ENCODE measurements around the gene ZNF423.

ZNF423 gene

GRCh38 chr16:49749816-49750215, 106.1 kb downstream of the ZNF423 start:
- H3K9me3 ChIP-seq (ENCODE audit: insufficient read depth, low read depth, low read length) = no peaks in the 10 kb centered on the region
- no peaks in the 10 kb centered on the region for H3K36me3 ChIP-seq (ENCODE audit: insufficient read depth, low read length)
- no peaks in the 10 kb centered on the region for H3K27me3 ChIP-seq (ENCODE audit: insufficient read depth, low read length)
- no peak overlapping the region for H3K9ac ChIP-seq (ENCODE audit: low read depth, low read length)
- H3K4me1 ChIP-seq (ENCODE audit: insufficient read depth, low read length) = peaks cover 33% of the 10 kb centered on the region
- no peak overlapping the region for H3K4me3 ChIP-seq (ENCODE audit: low read length)
- H3K27ac ChIP-seq (ENCODE audit: low read depth, low read length) = no peak overlapping the region
- 30% methylated on average over 9 of the region's 9 CpGs for WGBS

DNA sequence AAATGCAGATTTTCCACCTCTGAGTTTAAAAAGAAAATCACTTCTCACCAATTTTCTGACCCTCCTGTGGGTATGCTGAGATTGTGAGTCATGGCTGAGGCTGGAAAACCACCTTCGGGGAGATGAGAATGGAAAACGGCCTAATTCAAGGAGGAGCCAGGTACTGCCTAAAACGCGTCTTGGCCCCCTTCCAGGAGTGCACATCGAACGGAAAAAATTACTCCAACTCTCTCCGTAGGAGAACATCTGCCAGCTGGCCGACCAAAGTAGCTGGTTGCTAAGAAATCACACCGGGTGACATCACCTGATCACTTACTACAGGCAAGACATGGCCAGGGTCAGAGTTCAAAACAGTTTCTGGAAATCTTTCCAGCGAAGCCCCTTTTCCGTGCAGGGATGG, 107.6 kb downstream of the ZNF423 start:
- H3K9ac ChIP-seq (ENCODE audit: low read depth, low read length) = no peak overlapping the region
- no peaks in the 10 kb centered on the region for H3K27me3 ChIP-seq (ENCODE audit: insufficient read depth, low read length)
- H3K27ac ChIP-seq (ENCODE audit: low read depth, low read length) = no peak overlapping the region
- peaks cover 23% of the 10 kb centered on the region for H3K4me1 ChIP-seq (ENCODE audit: insufficient read depth, low read length)
- no peaks in the 10 kb centered on the region for H3K36me3 ChIP-seq (ENCODE audit: insufficient read depth, low read length)
- H3K9me3 ChIP-seq (ENCODE audit: insufficient read depth, low read depth, low read length) = no peaks in the 10 kb centered on the region
- no peak overlapping the region for H3K4me3 ChIP-seq (ENCODE audit: low read length)
- 88% methylated on average over 11 of the region's 11 CpGs for WGBS

DNA sequence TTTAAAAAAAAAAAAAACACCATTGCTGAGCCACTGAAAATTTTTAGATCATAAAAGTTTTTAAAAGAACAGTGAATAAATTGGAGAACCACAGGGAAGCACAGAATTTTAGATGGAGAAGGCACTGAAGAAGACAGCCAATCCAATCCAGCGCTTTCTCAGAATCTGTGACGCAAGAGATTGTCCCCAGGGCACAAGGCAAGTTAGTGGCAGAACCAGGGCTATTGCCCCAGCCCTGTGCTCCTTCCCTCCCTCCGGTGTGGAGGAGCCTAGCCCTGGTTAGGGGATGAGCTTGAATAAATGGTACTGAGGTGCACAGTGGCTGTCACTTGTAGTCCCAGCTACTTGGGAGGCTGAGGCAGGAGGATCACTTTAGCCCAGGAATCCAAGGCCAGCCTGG, 108.3 kb downstream of the ZNF423 start:
- 94% methylated on average over 3 of the region's 3 CpGs for WGBS
- Histone ChIP-seq H3K9ac (ENCODE audit: low read depth, low read length) (no peak overlapping the region), H3K36me3 (ENCODE audit: insufficient read depth, low read length) (no peaks in the 10 kb centered on the region), H3K4me1 (ENCODE audit: insufficient read depth, low read length) (peaks cover 23% of the 10 kb centered on the region), H3K9me3 (ENCODE audit: insufficient read depth, low read depth, low read length) (no peaks in the 10 kb centered on the region), H3K27me3 (ENCODE audit: insufficient read depth, low read length) (no peaks in the 10 kb centered on the region), H3K27ac (ENCODE audit: low read depth, low read length) (no peak overlapping the region), H3K4me3 (ENCODE audit: low read length) (no peak overlapping the region)

DNA sequence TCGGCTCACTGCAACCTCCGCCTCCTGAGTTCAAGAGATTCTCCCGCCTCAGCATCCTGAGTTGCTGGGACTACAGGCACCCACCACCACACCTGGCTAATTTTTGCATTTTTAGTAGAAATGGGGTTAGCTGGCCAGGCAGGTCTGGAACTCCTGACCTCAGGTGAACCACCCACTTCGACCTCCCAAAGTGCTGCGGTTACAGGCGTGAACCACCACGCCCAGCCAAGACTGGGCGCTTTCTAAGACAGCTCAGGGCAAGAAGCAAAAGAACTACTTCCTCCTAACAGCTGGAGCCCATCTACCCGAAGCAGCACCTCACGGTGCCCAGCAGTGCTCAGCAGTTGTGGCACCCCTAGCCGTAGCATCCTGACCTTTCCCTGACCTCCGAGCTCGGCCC, 109.4 kb downstream of the ZNF423 start:
- no peaks in the 10 kb centered on the region for H3K9me3 ChIP-seq (ENCODE audit: insufficient read depth, low read depth, low read length)
- no peak overlapping the region for H3K27ac ChIP-seq (ENCODE audit: low read depth, low read length)
- H3K9ac ChIP-seq (ENCODE audit: low read depth, low read length) = no peak overlapping the region
- peaks cover 23% of the 10 kb centered on the region for H3K4me1 ChIP-seq (ENCODE audit: insufficient read depth, low read length)
- no peak overlapping the region for H3K4me3 ChIP-seq (ENCODE audit: low read length)
- 93% methylated on average over 13 of the region's 13 CpGs for WGBS
- H3K27me3 ChIP-seq (ENCODE audit: insufficient read depth, low read length) = no peaks in the 10 kb centered on the region
- H3K36me3 ChIP-seq (ENCODE audit: insufficient read depth, low read length) = no peaks in the 10 kb centered on the region

DNA sequence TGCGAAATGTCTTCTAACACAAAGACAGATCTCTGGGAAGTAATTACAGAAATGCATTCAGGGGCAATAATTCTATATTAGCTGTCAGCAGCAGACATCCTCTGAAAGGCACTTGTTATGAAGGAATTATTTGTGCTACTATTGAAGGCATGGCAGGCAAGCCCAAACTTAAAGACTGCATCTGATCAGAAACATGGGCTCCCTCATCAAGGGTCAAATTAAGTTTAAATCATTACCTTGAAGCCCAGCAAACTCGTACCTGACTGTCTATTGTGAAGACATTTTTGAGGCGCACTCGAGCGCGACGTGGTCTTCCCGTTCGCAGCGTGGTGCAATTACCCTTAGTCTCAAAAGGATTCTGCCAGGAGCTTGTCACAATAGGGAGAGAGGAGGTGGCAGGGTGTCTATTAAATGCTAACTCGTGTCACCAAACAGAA, 110.6 kb downstream of the ZNF423 start:
- H3K4me1 ChIP-seq (ENCODE audit: insufficient read depth, low read length) = peaks cover 16% of the 10 kb centered on the region
- no peaks in the 10 kb centered on the region for H3K27me3 ChIP-seq (ENCODE audit: insufficient read depth, low read length)
- 95% methylated on average over 11 of the region's 11 CpGs for WGBS
- H3K9me3 ChIP-seq (ENCODE audit: insufficient read depth, low read depth, low read length) = no peaks in the 10 kb centered on the region
- no peak overlapping the region for H3K27ac ChIP-seq (ENCODE audit: low read depth, low read length)
- no peak overlapping the region for H3K9ac ChIP-seq (ENCODE audit: low read depth, low read length)
- no peak overlapping the region for H3K4me3 ChIP-seq (ENCODE audit: low read length)
- no peaks in the 10 kb centered on the region for H3K36me3 ChIP-seq (ENCODE audit: insufficient read depth, low read length)

DNA sequence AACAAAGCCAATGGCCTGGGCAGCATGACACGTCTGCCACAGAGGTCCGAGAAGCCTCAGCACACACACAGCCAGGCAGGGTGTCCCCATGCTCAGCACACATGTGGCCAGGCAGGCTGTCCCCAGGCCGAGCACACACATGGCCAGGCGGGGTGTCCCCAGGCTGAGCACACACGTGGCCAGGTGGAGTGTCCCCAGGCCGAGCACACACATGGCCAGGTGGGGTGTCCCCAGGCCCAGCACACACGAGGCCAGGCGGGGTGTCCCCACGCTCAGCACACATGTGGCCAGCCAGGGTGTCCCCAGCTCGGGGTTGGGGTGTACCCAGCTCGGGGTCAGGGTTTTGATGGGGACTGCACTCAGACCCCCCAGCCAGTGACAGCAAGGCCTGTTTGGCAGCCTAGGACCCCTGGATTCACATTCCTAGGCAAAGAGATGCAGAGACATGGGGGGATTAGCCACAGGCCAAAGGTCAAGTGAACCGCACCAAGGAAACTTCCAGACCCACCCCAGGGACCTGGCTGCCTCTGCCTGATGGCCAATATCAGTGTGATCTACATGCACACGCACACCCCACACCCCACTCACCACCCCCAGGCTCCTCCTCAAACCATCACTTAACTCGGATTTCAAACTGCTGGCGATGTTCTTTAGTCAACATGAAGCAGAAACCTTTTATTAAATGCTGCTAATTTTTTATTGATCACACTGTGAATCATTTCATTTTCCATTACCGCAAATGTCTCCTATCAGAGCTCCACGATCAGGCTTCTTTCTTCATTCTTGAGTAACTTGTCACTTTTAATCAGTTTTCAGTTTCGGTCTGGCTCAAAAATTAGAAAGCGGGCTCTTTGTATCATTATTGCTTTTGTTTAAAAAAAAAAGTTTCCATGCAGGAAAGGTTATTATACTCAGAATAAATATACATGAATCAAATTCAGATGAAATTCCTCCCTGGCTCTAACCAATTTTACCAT, 111.4 kb downstream of the ZNF423 start:
- no peaks in the 10 kb centered on the region for H3K36me3 ChIP-seq (ENCODE audit: insufficient read depth, low read length)
- H3K27ac ChIP-seq (ENCODE audit: low read depth, low read length) = no peak overlapping the region
- no peaks in the 10 kb centered on the region for H3K9me3 ChIP-seq (ENCODE audit: insufficient read depth, low read depth, low read length)
- H3K9ac ChIP-seq (ENCODE audit: low read depth, low read length) = no peak overlapping the region
- H3K4me3 ChIP-seq (ENCODE audit: low read length) = no peak overlapping the region
- H3K27me3 ChIP-seq (ENCODE audit: insufficient read depth, low read length) = no peaks in the 10 kb centered on the region
- H3K4me1 ChIP-seq (ENCODE audit: insufficient read depth, low read length) = peaks cover 9% of the 10 kb centered on the region; the same call in 1 of the 2 replicates
- 92% methylated on average over 19 of the region's 19 CpGs for WGBS

GRCh38 chr16:49743658-49744057, 112.3 kb downstream of the ZNF423 start:
- 92% methylated on average over 10 of the region's 10 CpGs for WGBS

GRCh38 chr16:49743203-49743464, 112.8 kb downstream of the ZNF423 start:
- Histone ChIP-seq H3K27me3 (ENCODE audit: insufficient read depth, low read length) (no peaks in the 10 kb centered on the region), H3K4me3 (ENCODE audit: low read length) (no peak overlapping the region), H3K9me3 (ENCODE audit: insufficient read depth, low read depth, low read length) (no peaks in the 10 kb centered on the region), H3K4me1 (ENCODE audit: insufficient read depth, low read length) (peaks cover 6% of the 10 kb centered on the region; the same call in 1 of the 2 replicates), H3K9ac (ENCODE audit: low read depth, low read length) (no peak overlapping the region), H3K36me3 (ENCODE audit: insufficient read depth, low read length) (no peaks in the 10 kb centered on the region), H3K27ac (ENCODE audit: low read depth, low read length) (no peak overlapping the region)
- WGBS = 94% methylated on average over 4 of the region's 4 CpGs

More at GRCh38 chr16:49743658-49744057, 112.3 kb downstream of the ZNF423 start:
- Histone ChIP-seq H3K36me3 (ENCODE audit: insufficient read depth, low read length) (no peaks in the 10 kb centered on the region), H3K9me3 (ENCODE audit: insufficient read depth, low read depth, low read length) (no peaks in the 10 kb centered on the region), H3K4me1 (ENCODE audit: insufficient read depth, low read length) (peaks cover 6% of the 10 kb centered on the region; the same call in 1 of the 2 replicates), H3K9ac (ENCODE audit: low read depth, low read length) (no peak overlapping the region), H3K27me3 (ENCODE audit: insufficient read depth, low read length) (no peaks in the 10 kb centered on the region), H3K4me3 (ENCODE audit: low read length) (no peak overlapping the region), H3K27ac (ENCODE audit: low read depth, low read length) (no peak overlapping the region)

GRCh38 chr16:49742428-49743202, 113.3 kb downstream of the ZNF423 start:
- H3K4me3 ChIP-seq (ENCODE audit: low read length) = no peak overlapping the region
- peaks cover 6% of the 10 kb centered on the region; the same call in 1 of the 2 replicates for H3K4me1 ChIP-seq (ENCODE audit: insufficient read depth, low read length)
- H3K27ac ChIP-seq (ENCODE audit: low read depth, low read length) = no peak overlapping the region
- H3K36me3 ChIP-seq (ENCODE audit: insufficient read depth, low read length) = no peaks in the 10 kb centered on the region
- no peaks in the 10 kb centered on the region for H3K9me3 ChIP-seq (ENCODE audit: insufficient read depth, low read depth, low read length)
- WGBS = 94% methylated on average over 19 of the region's 19 CpGs
- H3K27me3 ChIP-seq (ENCODE audit: insufficient read depth, low read length) = no peaks in the 10 kb centered on the region
- H3K9ac ChIP-seq (ENCODE audit: low read depth, low read length) = no peak overlapping the region

DNA sequence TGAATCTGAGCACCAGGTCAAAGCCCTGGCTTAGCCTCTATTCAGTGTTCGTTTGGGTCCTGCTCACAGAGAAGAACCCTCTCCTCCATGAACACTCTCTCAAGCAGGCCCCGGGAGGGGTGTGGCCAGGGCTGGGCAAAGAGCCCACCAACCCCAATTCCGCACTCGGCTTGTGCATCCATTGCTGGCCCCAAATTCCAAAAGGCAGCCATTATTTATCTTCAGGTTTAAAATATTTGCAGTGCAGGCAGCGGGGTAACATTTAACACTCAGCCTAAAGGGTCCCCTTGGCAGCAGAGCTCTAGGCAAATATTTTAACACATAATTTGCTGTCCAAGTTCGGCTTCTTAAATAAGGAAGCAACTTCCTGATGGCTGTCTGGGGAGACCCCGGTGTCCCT, 115.7 kb downstream of the ZNF423 start:
- Histone ChIP-seq H3K9me3 (ENCODE audit: insufficient read depth, low read depth, low read length) (no peaks in the 10 kb centered on the region), H3K27ac (ENCODE audit: low read depth, low read length) (no peak overlapping the region), H3K36me3 (ENCODE audit: insufficient read depth, low read length) (no peaks in the 10 kb centered on the region), H3K9ac (ENCODE audit: low read depth, low read length) (no peak overlapping the region), H3K4me3 (ENCODE audit: low read length) (no peak overlapping the region), H3K4me1 (ENCODE audit: insufficient read depth, low read length) (peaks cover 1% of the 10 kb centered on the region; the same call in 1 of the 2 replicates), H3K27me3 (ENCODE audit: insufficient read depth, low read length) (no peaks in the 10 kb centered on the region)
- 92% methylated on average over 7 of the region's 7 CpGs for WGBS

- H3K27ac ChIP-seq (ENCODE audit: low read depth, low read length) = no peak overlapping the region
- WGBS = 62% methylated on average over 6 of the region's 9 CpGs
- no peaks in the 10 kb centered on the region for H3K9me3 ChIP-seq (ENCODE audit: insufficient read depth, low read depth, low read length)
- no peaks in the 10 kb centered on the region for H3K36me3 ChIP-seq (ENCODE audit: insufficient read depth, low read length)
- H3K27me3 ChIP-seq (ENCODE audit: insufficient read depth, low read length) = no peaks in the 10 kb centered on the region
- no peak overlapping the region for H3K4me3 ChIP-seq (ENCODE audit: low read length)
- H3K9ac ChIP-seq (ENCODE audit: low read depth, low read length) = no peak overlapping the region
- no peaks in the 10 kb centered on the region; the same call in 1 of the 2 replicates for H3K4me1 ChIP-seq (ENCODE audit: insufficient read depth, low read length)
These were observed 116.5 kb downstream of the ZNF423 start for GRCh38 chr16:49739381-49739780.
